CD4-positive, alpha-beta T cell treated with Interleukin-17A for 1 hour (primary cell): ENCODE measurements around the gene IRF4.

Experiments used
- DNase-seq: peaks from one replicate; pipeline ENCODE4 v3.0.0-alpha.2; 2020

The IRF4 gene

GRCh38 chr6:382883-383810 lies 8.4 kb upstream of the IRF4 start:
- no peak for DNase-seq

GRCh38 chr6:383856-384255 lies 7.7 kb upstream of the IRF4 start:
- no peak for DNase-seq

GRCh38 chr6:384898-385297 lies 6.7 kb upstream of the IRF4 start:
- DNase-seq = no peak

- no peak for DNase-seq
Observed at GRCh38 chr6:385614-386013, 5.9 kb upstream of the IRF4 start.

GRCh38 chr6:386688-387266 lies 4.8 kb upstream of the IRF4 start:
- no peak for DNase-seq

GRCh38 chr6:387293-387741 lies 4.2 kb upstream of the IRF4 start:
- DNase-seq = no peak

GRCh38 chr6:388202-388903 lies 3.2 kb upstream of the IRF4 start:
- DNase-seq = no peak

GRCh38 chr6:389143-389542 lies 2.4 kb upstream of the IRF4 start:
- no peak for DNase-seq

- peak; percentile 61 for DNase-seq
Observed at GRCh38 chr6:389622-390021, 1.9 kb upstream of the IRF4 start.

- DNase-seq = peak; percentile 37
Observed at GRCh38 chr6:390914-391558, 516 bp upstream of the IRF4 start.

- DNase-seq = peak; percentile 29
Observed at GRCh38 chr6:392441-393390, 1.2 kb downstream of the IRF4 start.

GRCh38 chr6:393391-394221 lies 2.1 kb downstream of the IRF4 start:
- no peak for DNase-seq

- DNase-seq = no peak
Observed at GRCh38 chr6:394641-395289, 3.2 kb downstream of the IRF4 start.

GRCh38 chr6:395432-396125 lies 4.0 kb downstream of the IRF4 start:
- no peak for DNase-seq

- no peak for DNase-seq
Observed at GRCh38 chr6:396126-396520, 4.6 kb downstream of the IRF4 start.

- no peak for DNase-seq
Observed at GRCh38 chr6:397056-397455, 5.5 kb downstream of the IRF4 start.

GRCh38 chr6:397604-398003 lies 6.1 kb downstream of the IRF4 start:
- DNase-seq = no peak

GRCh38 chr6:398065-398464 lies 6.5 kb downstream of the IRF4 start:
- DNase-seq = no peak

GRCh38 chr6:398558-399078 lies 7.1 kb downstream of the IRF4 start:
- DNase-seq = no peak
